Neural progenitor cell (in vitro differentiated cells): ENCODE results near the gene BCL2L13. TPM values are rescaled to one million over a fixed set of nuclear protein-coding genes. Genes with fewer than 3 reads are reported as not detected.

Source experiments
- DNase-seq: peaks from one replicate; pipeline ENCODE4 v3.0.0-alpha.2; 2016; ENCODE audit warnings: low spot score
- H2AFZ ChIP-seq: fragments of 200-600 bp; sonication (generic); replicated peaks from 2 replicates; pipeline ENCODE4 v1.6.1; 2016; ENCODE audit warnings: antibody characterized with exemption
- H3F3A ChIP-seq: fragments of 200-600 bp; sonication (generic); 2 replicates; pipeline ENCODE4 v1.6.1; 2016; ENCODE audit warnings: antibody characterized with exemption, low read depth
- H3K27ac ChIP-seq: fragments of 200-600 bp; sonication (generic); 2 replicates; pipeline ENCODE4 v1.5.1; 2016; ENCODE audit warnings: mild to moderate bottlenecking
- H3K27me3 ChIP-seq: fragments of 200-600 bp; sonication (generic); 2 replicates; pipeline ENCODE4 v1.6.1; 2016; ENCODE audit warnings: mild to moderate bottlenecking, moderate library complexity
- H3K36me3 ChIP-seq: fragments of 200-600 bp; sonication (generic); 2 replicates; pipeline ENCODE4 v1.5.1; 2016
- H3K4me1 ChIP-seq: fragments of 200-600 bp; sonication (generic); 2 replicates; pipeline ENCODE4 v1.6.1; 2016; ENCODE audit warnings: mixed run types
- H3K4me2 ChIP-seq: fragments of 200-600 bp; sonication (generic); 2 replicates; pipeline ENCODE4 v1.6.1; 2016
- H3K4me3 ChIP-seq: fragments of 200-600 bp; sonication (generic); 2 replicates; pipeline ENCODE4 v1.5.1; 2016
- H3K79me2 ChIP-seq: fragments of 200-600 bp; sonication (generic); 2 replicates; pipeline ENCODE4 v1.6.1; 2016; ENCODE audit warnings: low read depth
- H3K9ac ChIP-seq: fragments of 200-600 bp; sonication (generic); 2 replicates; pipeline ENCODE4 v1.6.1; 2016
- H3K9me3 ChIP-seq: fragments of 200-600 bp; sonication (generic); 2 replicates; pipeline ENCODE4 v1.5.1; 2016; ENCODE audit warnings: low read depth
- H4K20me1 ChIP-seq: fragments of 200-600 bp; sonication (generic); 2 replicates; pipeline ENCODE4 v1.6.1; 2016; ENCODE audit warnings: low read depth
- H3K27ac Mint-ChIP-seq: 3 replicates; pipeline ENCODE4 v1.8.0; 2021; ENCODE audit warnings: mixed read lengths
- H3K27me3 Mint-ChIP-seq: 2 replicates; pipeline ENCODE4 v1.8.0; 2022; ENCODE audit warnings: low read depth, mild to moderate bottlenecking, inconsistent platforms, moderate library complexity, mixed read lengths; ENCODE audit not compliant: insufficient read depth
- H3K36me3 Mint-ChIP-seq: 3 replicates; pipeline ENCODE4 v1.8.0; 2021; ENCODE audit warnings: mixed read lengths
- H3K4me1 Mint-ChIP-seq: 3 replicates; pipeline ENCODE4 v1.8.0; 2021; ENCODE audit warnings: mixed read lengths
- H3K4me3 Mint-ChIP-seq: 3 replicates; pipeline ENCODE4 v1.8.0; 2021; ENCODE audit warnings: mild to moderate bottlenecking, moderate library complexity, mixed read lengths
- H3K9me3 Mint-ChIP-seq: 3 replicates; pipeline ENCODE4 v1.8.0; 2020; ENCODE audit warnings: mixed read lengths
- CTCF ChIP-seq: fragments of 200-600 bp; sonication (generic); IDR thresholded peaks from 2 replicates; pipeline ENCODE4 v1.5.1; 2017; ENCODE audit warnings: antibody characterized with exemption, mild to moderate bottlenecking
- EZH2 ChIP-seq: fragments of 200-600 bp; sonication (generic); IDR thresholded peaks from 2 replicates; pipeline ENCODE4 v1.6.1; 2017; ENCODE audit warnings: antibody characterized with exemption, mild to moderate bottlenecking, moderate library complexity
- EZH2phosphoT487 ChIP-seq: fragments of 200-600 bp; sonication (generic); IDR thresholded peaks from 2 replicates; pipeline ENCODE4 v1.6.1; 2017; ENCODE audit warnings: antibody characterized with exemption
- total RNA-seq: library from RNA; depleted of rRNA; stranded (reverse); fragments of >200 nt; gene quantifications from 2 replicates; pipeline ENCODE4 v1.2.3, GENCODE V29; 2015; ENCODE audit warnings: low replicate concordance

Gene BCL2L13
- total RNA-seq, 1 donor from 2014 or later: 47.7 TPM

- Histone ChIP-seq H3K27me3 (no peaks in the 10 kb centered on the region), H3K27ac (no peak overlapping the region), H3K79me2 (no peaks in the 10 kb centered on the region), H3K36me3 (no peaks in the 10 kb centered on the region), H3K4me1 (no peaks in the 10 kb centered on the region), H3K9me3 (no peaks in the 10 kb centered on the region), H2AFZ (no peak overlapping the region), H3F3A (no peaks in the 10 kb centered on the region), H3K4me3 (no peak overlapping the region), H3K9ac (no peak overlapping the region), H3K4me2 (no peak overlapping the region), H4K20me1 (no peaks in the 10 kb centered on the region)
- no peak overlapping the region for H3K4me3 Mint-ChIP-seq
- H3K4me1 Mint-ChIP-seq: no peaks in the 10 kb centered on the region
- H3K9me3 Mint-ChIP-seq: no peaks in the 10 kb centered on the region
- DNase-seq: no peak
- peaks cover 2% of the 10 kb centered on the region for H3K27me3 Mint-ChIP-seq
- no peak overlapping the region for H3K27ac Mint-ChIP-seq
- peaks cover 19% of the 10 kb centered on the region for H3K36me3 Mint-ChIP-seq
- no peak for TF ChIP-seq CTCF
- TF ChIP-seq EZH2phosphoT487: no peak
- no peak for TF ChIP-seq EZH2
Observed at GRCh38 chr22:17724241-17724640, 85.7 kb downstream of the BCL2L13 start.

DNA sequence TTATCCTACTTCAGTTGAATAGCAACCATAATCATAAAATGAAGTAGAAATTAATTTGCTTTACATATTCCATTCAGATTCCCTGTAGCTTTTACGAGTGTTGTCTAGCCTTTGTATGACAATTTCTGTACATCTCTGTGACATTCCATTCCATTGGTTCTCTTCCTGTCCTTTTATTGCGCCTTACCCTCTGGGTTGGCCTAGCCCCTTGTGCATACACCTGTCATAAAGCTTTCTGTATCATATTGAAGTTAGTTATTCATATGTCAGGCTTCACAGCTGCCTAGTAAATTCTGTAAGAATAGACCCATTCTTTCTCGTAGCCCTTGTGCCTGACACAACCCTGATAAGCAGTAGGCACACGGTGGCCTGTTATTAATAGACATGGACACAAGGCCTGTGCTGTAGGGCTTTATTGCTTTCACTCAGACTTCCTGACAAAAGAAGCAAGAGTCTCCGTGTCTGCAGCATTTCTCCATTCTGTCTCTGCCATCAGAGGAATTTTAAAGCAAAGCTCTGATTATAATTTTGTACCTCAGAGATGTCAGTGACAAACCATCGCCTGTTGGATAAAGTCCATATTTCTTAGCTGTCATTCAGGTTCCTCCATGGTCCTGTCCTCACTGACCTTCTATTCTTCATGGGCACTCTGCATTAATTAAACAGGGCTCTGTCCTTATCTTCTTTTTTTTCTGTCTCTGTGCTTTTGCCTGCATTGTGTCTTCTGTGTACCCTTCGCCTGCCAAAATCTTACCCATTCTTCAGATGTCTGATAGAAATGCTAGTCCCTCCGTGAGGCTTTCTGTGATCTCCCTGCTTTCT lies 86.3 kb downstream of the BCL2L13 start:
- DNase-seq: no peak
- Mint-ChIP-seq H3K4me3 (no peak overlapping the region), H3K27ac (no peak overlapping the region), H3K36me3 (peaks cover 23% of the 10 kb centered on the region), H3K4me1 (no peaks in the 10 kb centered on the region), H3K9me3 (no peaks in the 10 kb centered on the region), H3K27me3 (peaks cover 2% of the 10 kb centered on the region)
- Histone ChIP-seq H3K79me2 (no peaks in the 10 kb centered on the region), H3K9me3 (no peaks in the 10 kb centered on the region), H3K9ac (no peak overlapping the region), H3K27ac (no peak overlapping the region), H3F3A (no peaks in the 10 kb centered on the region), H4K20me1 (no peaks in the 10 kb centered on the region), H3K4me2 (no peak overlapping the region), H3K27me3 (no peaks in the 10 kb centered on the region), H3K4me1 (no peaks in the 10 kb centered on the region), H3K4me3 (no peak overlapping the region), H3K36me3 (no peaks in the 10 kb centered on the region), H2AFZ (no peak overlapping the region)
- TF ChIP-seq CTCF (no peak), EZH2 (no peak), EZH2phosphoT487 (no peak)

DNA sequence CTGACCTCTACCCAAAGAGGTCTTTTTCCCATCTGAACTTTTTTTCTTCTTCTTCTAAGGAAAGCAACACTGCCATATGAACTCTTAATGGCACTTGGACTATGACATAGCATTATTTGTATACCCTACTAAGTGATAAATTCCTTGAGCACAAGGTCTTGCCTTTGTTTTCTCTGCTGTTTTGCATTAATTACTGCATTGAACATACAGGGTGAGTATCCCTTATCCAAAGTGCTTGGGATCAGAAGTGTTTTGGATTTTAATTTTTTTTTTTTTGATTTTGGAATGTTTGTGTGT lies 86.9 kb downstream of the BCL2L13 start:
- H3K4me3 ChIP-seq: no peak overlapping the region
- no peaks in the 10 kb centered on the region for H3K9me3 Mint-ChIP-seq
- H3K36me3 ChIP-seq: no peaks in the 10 kb centered on the region
- H3K27ac Mint-ChIP-seq: no peak overlapping the region
- DNase-seq: no peak
- no peaks in the 10 kb centered on the region for H3F3A ChIP-seq
- H2AFZ ChIP-seq: no peak overlapping the region
- no peak overlapping the region for H3K9ac ChIP-seq
- no peak overlapping the region for H3K4me2 ChIP-seq
- H3K27me3 ChIP-seq: no peaks in the 10 kb centered on the region
- H3K4me3 Mint-ChIP-seq: no peak overlapping the region
- H3K79me2 ChIP-seq: no peaks in the 10 kb centered on the region
- no peaks in the 10 kb centered on the region for H3K9me3 ChIP-seq
- H3K4me1 Mint-ChIP-seq: no peaks in the 10 kb centered on the region
- H3K4me1 ChIP-seq: no peaks in the 10 kb centered on the region
- no peak overlapping the region for H3K27ac ChIP-seq
- TF ChIP-seq CTCF (no peak), EZH2phosphoT487 (no peak), EZH2 (no peak)
- H4K20me1 ChIP-seq: no peaks in the 10 kb centered on the region
- peaks cover 23% of the 10 kb centered on the region for H3K36me3 Mint-ChIP-seq
- H3K27me3 Mint-ChIP-seq: peaks cover 2% of the 10 kb centered on the region
